Panc1 (cell line): ENCODE data around the gene MACROD2. TPM values are rescaled to one million over a fixed set of nuclear protein-coding genes. Genes with fewer than 3 reads are reported as not detected.

Experiments used
- ATAC-seq: fragments of 200-7000 bp; cut with Tn5 transposase; 2 replicates; pipeline ENCODE4 v1.9.1; 2020; ENCODE audit warnings: mild to moderate bottlenecking, moderate library complexity
- BruUV-seq: library from RNA; stranded (reverse); fragments of 400-500 nt; replicated peaks from 2 replicates; lab custom pipeline; 2021; lab: Mats Ljungman, UMichigan
- CTCF ChIA-PET: fragments of 300-600 bp; sonication (Branson Sonifier 250); formaldehyde crosslinking; loops from one replicate; lab custom pipeline; 2022; ENCODE audit warnings: antibody characterized with exemption; lab: Charles Lee
- POLR2A ChIA-PET: fragments of 300-600 bp; sonication (Branson Sonifier 250); formaldehyde crosslinking; loops from one replicate; lab custom pipeline; 2022; ENCODE audit warnings: antibody characterized with exemption; lab: Charles Lee
- DNase-seq: peaks from one replicate; pipeline ENCODE4 v3.0.0-alpha.2; 2010; ENCODE audit warnings: low read depth, low spot score
- H3K27ac ChIP-seq: 2 replicates; pipeline ENCODE4 v1.5.1; 2011; ENCODE audit warnings: mild to moderate bottlenecking, low read length, inconsistent platforms
- H3K27me3 ChIP-seq: fragments of 200-500 bp; sonication (Bioruptor generic); 2 replicates; pipeline ENCODE4 v1.6.0; 2014; ENCODE audit warnings: low read length, inconsistent platforms; ENCODE audit not compliant: control insufficient read depth, insufficient read depth
- H3K36me3 ChIP-seq: fragments of 200-500 bp; sonication (Bioruptor generic); 2 replicates; pipeline ENCODE4 v1.5.1; 2014; ENCODE audit warnings: inconsistent platforms, mild to moderate bottlenecking, low read length, moderate library complexity; ENCODE audit not compliant: control insufficient read depth, insufficient read depth
- H3K4me1 ChIP-seq: 2 replicates; pipeline ENCODE4 v1.5.1; 2011; ENCODE audit warnings: inconsistent platforms, mild to moderate bottlenecking, low read length, moderate library complexity; ENCODE audit not compliant: control insufficient read depth, insufficient read depth
- H3K4me3 ChIP-seq, 2 experiments: 2 replicates each; pipeline ENCODE4 v1.5.1; 2011 to 2012; ENCODE audit warnings: low read depth in 2 of 2, low read length in 2 of 2, mild to moderate bottlenecking in 2 of 2, inconsistent platforms in 1 of 2, moderate library complexity in 1 of 2
- H3K9me3 ChIP-seq: fragments of 200-500 bp; sonication (Bioruptor generic); 2 replicates; pipeline ENCODE4 v1.5.1; 2014; ENCODE audit warnings: low read depth, mild to moderate bottlenecking, inconsistent platforms, low read length, moderate library complexity; ENCODE audit not compliant: control insufficient read depth, insufficient read depth
- POLR2AphosphoS5 ChIP-seq: IDR thresholded peaks from 2 replicates; pipeline ENCODE4 v1.6.1; 2012; ENCODE audit warnings: mild to moderate bottlenecking, low read depth, low read length, moderate library complexity
- REST ChIP-seq, 2 experiments: IDR thresholded peaks; 2 replicates each; pipeline ENCODE4 v1.6.1; 2011 to 2012; ENCODE audit warnings: low read depth in 2 of 2, control low read depth in 1 of 2, low read length in 1 of 2, mild to moderate bottlenecking in 1 of 2, moderate library complexity in 1 of 2; ENCODE audit not compliant: insufficient read depth in 1 of 2
- SIN3A ChIP-seq: IDR thresholded peaks from 2 replicates; pipeline ENCODE4 v1.6.1; 2012; ENCODE audit warnings: low read depth, mild to moderate bottlenecking, low read length, moderate library complexity, borderline replicate concordance; ENCODE audit not compliant: insufficient read depth
- TCF7L2 ChIP-seq: IDR thresholded peaks from 2 replicates; pipeline ENCODE4 v1.6.1; 2011; ENCODE audit warnings: mild to moderate bottlenecking, low read depth, low read length, inconsistent platforms
- in situ Hi-C: cut with HindIII; loops from 2 replicates; pipeline ENCODE4 v1.10.0; 2016; ENCODE audit warnings: low sequenced_read_pairs, low pct_unique_long_range_greater_than_20kb
- intact Hi-C: fragments of 100-400 bp; cut with micrococcal nuclease; formaldehyde crosslinking; loops from one replicate; pipeline ENCODE4 v1.10.0; 2022; ENCODE audit not compliant: unreplicated experiment
- total RNA-seq: library from RNA; stranded (reverse); gene quantifications from one replicate; pipeline ENCODE4 v1.2.1, GENCODE V29; 2021; ENCODE audit not compliant: unreplicated experiment
- TF ChIP-seq, protein P1 (sequence below): fragments of 450-650 bp; IDR thresholded peaks from 2 replicates; pipeline ENCODE4 v1.5.1; 2017; ENCODE audit warnings: mild to moderate bottlenecking

The MACROD2 gene
- total RNA-seq, 1 experiment from 2014 or later, result 1.2 TPM

- Histone ChIP-seq H3K4me1 (no peaks in the 10 kb centered on the region), H3K27me3 (no peaks in the 10 kb centered on the region), H3K9me3 (no peaks in the 10 kb centered on the region), H3K4me3 (no peak overlapping the region), H3K27ac (no peak overlapping the region), H3K36me3 (no peaks in the 10 kb centered on the region)
- CTCF ChIA-PET, result no interaction called here
- DNase-seq (no peak), ATAC-seq (no peak)
- in situ Hi-C loops (no loop called here), intact Hi-C loops (no loop called here)
- BruUV-seq, result no TSS peak
- no peak for TF ChIP-seq POLR2AphosphoS5
- TF ChIP-seq, protein P1, sequence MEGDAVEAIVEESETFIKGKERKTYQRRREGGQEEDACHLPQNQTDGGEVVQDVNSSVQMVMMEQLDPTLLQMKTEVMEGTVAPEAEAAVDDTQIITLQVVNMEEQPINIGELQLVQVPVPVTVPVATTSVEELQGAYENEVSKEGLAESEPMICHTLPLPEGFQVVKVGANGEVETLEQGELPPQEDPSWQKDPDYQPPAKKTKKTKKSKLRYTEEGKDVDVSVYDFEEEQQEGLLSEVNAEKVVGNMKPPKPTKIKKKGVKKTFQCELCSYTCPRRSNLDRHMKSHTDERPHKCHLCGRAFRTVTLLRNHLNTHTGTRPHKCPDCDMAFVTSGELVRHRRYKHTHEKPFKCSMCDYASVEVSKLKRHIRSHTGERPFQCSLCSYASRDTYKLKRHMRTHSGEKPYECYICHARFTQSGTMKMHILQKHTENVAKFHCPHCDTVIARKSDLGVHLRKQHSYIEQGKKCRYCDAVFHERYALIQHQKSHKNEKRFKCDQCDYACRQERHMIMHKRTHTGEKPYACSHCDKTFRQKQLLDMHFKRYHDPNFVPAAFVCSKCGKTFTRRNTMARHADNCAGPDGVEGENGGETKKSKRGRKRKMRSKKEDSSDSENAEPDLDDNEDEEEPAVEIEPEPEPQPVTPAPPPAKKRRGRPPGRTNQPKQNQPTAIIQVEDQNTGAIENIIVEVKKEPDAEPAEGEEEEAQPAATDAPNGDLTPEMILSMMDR, result no peak
- no peak for TF ChIP-seq SIN3A
- no peak for TF ChIP-seq REST (IDR thresholded peaks at IDR 0.05; ENCODE audit: insufficient read depth in 1 of 2, low read depth in 2 of 2, low read length in 1 of 2)
- no peak for TF ChIP-seq TCF7L2
- POLR2A ChIA-PET, result no interaction called here
Observed at GRCh38 chr20:14928083-14928482, 932.8 kb downstream of the MACROD2 start.

GRCh38 chr20:14929388-14929787 lies 934.1 kb downstream of the MACROD2 start:
- H3K9me3 ChIP-seq, result no peaks in the 10 kb centered on the region
- H3K36me3 ChIP-seq, result no peaks in the 10 kb centered on the region
- DNase-seq (no peak), ATAC-seq (no peak)
- POLR2A ChIA-PET, result no interaction called here
- CTCF ChIA-PET, result no interaction called here
- BruUV-seq, result no TSS peak
- TF ChIP-seq, protein P1, result no peak
- TF ChIP-seq SIN3A (no peak), POLR2AphosphoS5 (no peak), TCF7L2 (no peak), REST (IDR thresholded peaks at IDR 0.05; ENCODE audit: insufficient read depth in 1 of 2, low read depth in 2 of 2, low read length in 1 of 2) (no peak)
- H3K4me1 ChIP-seq, result no peaks in the 10 kb centered on the region
- in situ Hi-C loops, result no loop called here
- H3K27me3 ChIP-seq, result no peaks in the 10 kb centered on the region
- no peak overlapping the region for H3K4me3 ChIP-seq
- intact Hi-C loops, result no loop called here
- H3K27ac ChIP-seq, result no peak overlapping the region
